GM18505 (cell line): ENCODE measurements around the gene GK.
"Not testable (repeated sequence)": the region's sequence is repeated elsewhere in the genome, so short reads cannot be mapped to it uniquely, and the experiment has no call there.

Experiments used
- ATAC-seq: cut with Tn5 transposase; IDR thresholded peaks from one replicate; pipeline ENCODE4 v1.9.1; 2021; ENCODE audit not compliant: unreplicated experiment
- POLR2A ChIP-seq: IDR thresholded peaks from 4 replicates; pipeline ENCODE4 v1.6.1; 2011; ENCODE audit warnings: borderline replicate concordance; ENCODE audit not compliant: insufficient read depth, insufficient read length; ENCODE audit errors: extremely low read depth

Gene GK

DNA sequence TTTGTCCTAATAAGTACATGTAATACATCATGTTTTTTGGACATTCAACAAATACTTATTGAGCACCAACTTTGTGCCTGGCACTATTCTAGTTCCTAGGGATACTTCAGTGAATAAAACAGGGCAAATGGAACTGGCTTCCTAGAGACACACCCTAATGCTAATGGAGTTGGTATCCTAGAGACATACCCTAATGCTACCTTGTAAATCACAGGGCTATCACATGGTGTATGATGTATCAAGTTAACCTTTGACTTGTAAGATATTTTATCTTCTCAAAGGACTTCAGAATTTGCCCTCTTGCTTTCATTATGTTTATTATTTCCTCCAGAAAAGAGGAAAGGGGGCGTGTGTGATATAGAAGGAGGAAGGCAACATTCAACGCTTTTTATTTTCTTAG lies 10.1 kb downstream of the GK start:
- no peak for ATAC-seq

DNA sequence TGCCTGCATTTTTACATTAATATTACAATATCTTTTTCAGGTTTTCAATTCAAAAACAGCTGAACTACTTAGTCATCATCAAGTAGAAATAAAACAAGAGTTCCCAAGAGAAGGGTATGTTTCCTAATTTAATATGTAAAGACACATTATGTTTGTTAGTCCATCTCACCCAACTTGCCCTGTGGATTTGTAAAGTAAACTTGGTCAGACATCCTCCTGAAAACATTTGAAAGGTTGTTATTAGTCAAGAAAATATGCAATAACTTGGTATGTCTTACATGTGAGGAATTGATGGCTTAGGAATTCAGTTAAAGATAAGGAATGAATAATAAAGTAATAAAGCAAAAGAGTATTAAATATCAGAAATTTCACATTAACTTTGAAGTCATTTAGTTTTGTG lies 12.2 kb downstream of the GK start:
- TF ChIP-seq POLR2A, result no peak
- no peak for ATAC-seq

More for the DNA sequence above, 10.1 kb downstream of the GK start:
- no peak for TF ChIP-seq POLR2A

DNA sequence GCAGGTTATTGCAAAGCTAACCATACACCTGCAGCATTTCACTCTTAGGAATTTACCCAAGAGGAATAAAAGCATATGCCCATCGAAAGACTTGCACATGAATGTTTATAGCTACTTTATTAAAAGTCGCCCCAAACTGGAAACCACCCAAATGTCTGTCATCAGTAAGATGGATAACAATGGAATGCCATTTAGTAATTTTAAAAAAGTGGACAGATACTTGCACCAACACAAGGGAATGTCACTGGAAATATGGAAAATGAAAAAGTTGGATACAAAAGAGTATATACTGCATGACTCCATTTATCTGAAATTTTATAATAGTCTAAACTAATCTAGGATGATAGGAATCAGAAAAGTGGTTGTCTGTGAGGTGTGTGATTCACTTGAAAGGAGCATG lies 12.9 kb downstream of the GK start:
- TF ChIP-seq POLR2A, result no peak
- ATAC-seq, result no peak

DNA sequence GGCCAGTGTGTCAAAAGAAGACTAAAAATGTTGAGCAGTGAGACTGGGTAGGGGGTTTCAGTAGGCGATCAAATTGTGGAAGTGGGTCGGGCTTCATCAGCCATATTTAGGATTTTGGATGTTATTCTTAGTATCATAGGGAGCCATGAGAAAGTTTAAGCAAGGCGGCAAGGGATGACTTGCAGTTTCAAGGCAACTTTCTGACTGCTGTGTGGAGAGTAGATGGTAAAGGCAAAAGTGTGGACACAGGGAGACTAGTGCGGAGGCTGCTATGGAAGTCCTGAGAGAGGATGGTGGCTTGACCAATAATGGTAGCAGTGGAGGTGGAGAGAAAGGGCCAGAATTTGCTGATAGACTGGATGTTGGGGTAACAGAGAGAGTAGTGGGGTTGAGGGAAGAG lies 15.4 kb downstream of the GK start:
- no peak for ATAC-seq

DNA sequence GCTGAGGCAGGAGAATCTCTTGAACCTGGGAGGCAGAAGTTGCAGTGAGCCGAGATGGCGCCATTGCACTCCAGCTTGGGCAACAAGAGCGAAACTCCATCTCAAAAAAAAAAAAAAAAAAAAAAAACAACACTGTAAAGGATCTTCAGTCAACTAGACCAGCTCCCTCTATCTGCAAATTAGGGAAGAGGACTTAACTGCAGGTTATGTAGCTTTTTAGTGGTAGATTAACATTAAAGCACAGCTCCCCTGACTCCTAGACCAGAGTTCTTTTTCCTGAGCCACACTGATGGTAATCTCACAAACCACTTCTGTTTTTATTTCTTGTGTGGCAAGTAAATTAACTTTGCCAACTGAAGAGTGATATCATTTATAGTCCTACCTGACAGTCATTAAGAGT lies 18.0 kb downstream of the GK start:
- not testable (repeated sequence) for ATAC-seq

More for the DNA sequence above, 15.4 kb downstream of the GK start:
- no peak for TF ChIP-seq POLR2A

DNA sequence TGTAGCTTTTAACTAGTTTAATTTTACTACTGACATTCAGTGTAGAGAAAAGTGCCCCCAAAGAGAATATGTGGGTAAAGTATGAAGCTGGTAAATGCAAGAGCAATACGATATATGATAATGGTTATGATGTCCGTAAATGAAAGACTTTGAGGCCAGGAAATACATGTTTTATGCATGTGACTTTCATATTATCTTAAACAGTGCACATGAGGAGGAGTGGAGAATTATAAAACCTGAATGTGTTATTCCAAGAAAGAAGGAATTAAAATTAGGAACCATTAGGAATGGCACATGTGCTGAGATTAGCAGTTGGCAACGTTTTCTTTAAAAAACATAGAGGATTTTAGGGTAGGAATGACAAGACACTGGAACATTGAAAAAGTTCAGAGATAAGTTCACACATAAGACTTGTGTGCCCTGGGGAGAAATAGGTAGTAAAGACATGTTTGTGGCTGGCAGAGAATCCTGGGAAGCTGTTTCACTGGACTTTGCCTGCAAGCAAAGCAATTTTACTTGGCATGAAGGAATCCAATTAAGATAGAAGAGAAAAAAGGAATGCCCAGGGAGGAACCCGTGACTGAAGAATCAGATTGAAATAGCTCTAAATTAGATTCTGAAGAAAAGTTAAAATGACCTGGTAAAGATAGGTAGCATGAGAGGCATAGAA lies 20.0 kb downstream of the GK start:
- ATAC-seq, result no peak
- TF ChIP-seq POLR2A, result no peak

DNA sequence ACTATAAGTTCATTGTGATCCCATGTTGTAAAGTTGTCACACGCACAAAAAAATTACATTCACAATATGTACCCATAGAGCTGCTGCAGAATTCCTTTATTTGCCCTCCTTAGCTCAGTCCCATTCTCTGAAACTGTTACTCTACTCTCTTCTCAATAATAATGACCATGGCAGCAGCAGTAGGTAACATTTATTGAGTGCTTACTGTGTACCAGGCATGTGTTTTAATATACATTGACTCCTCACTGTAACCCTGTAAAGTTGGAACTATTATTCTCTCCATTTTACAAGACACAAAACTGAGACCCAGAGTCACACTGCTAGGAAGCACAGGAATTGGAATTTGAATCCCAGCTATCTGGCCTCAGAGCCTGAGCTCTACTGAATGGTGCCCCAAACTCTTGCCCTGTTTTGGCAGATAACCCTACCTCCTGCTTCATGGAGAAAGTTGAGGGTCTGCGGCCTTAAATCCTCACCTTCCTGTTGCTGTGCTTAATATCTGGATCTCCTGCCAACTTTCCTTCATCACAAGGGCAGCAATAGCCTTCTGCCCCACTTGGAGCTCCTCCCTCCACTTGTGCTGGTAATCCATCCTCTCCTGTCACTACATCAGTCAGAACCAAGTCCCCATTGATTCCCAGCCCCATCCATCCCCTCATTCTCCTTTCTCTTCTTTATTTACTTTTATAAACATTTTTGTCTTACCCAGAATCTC lies 20.8 kb downstream of the GK start:
- TF ChIP-seq POLR2A, result no peak
- no peak for ATAC-seq

DNA sequence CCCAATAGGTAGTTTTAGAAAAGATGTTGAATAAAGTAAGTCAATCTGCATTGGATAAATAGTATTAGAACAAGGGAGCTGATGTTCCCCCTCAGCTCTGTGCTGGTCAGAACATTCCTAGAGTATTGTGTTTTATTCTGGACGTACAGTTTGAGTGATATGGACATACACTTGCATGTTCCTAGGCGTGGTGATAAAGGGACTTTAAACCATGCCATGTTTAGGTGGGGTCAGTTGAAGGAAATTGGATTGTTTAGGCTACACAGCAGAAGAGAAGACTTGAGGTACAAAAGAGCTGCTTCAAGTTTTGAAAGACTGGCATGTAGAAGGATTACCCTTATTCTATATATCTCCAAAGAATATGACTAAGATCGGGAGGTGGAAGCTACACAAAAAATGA lies 21.6 kb downstream of the GK start:
- no peak for TF ChIP-seq POLR2A
- ATAC-seq, result no peak

DNA sequence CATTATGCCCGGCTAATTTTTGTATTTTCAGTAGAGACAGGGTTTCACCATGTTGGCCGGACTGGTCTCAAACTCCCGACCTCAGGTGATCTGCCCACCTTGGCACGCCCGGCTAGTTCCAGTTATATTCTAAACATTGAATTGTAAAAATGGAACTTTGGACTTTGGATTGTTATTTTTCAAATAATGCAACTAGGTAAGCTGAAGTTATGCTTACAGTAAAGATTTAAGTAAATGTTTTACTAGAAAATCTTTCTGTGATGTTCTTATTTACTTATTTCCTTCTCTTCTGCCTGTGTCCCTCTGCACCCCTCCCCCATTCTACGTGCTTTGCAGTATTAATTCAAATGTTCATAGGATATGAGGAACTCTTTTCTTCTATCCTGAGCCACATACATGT lies 26.1 kb downstream of the GK start:
- no peak for ATAC-seq
- no peak for TF ChIP-seq POLR2A

DNA sequence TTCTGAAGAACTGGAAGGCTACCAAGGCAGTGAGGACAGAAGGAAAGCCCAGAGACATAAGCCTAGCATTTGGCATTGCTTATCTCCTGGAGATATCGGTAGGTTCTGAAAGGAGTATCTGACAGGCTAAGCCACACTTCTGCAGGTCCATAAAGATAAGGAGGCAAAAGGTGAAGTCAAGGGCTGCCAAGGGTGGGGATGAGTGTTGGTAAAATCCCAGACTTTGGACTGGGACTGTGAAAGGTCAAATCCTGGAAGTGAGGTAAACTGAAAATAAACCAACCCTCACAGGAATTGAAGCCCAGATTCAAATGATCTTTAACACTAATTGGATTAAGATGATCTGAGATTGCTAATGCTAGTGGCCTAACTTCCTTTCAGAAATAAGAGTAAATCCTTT lies 27.4 kb downstream of the GK start:
- no peak for ATAC-seq
- no peak for TF ChIP-seq POLR2A

DNA sequence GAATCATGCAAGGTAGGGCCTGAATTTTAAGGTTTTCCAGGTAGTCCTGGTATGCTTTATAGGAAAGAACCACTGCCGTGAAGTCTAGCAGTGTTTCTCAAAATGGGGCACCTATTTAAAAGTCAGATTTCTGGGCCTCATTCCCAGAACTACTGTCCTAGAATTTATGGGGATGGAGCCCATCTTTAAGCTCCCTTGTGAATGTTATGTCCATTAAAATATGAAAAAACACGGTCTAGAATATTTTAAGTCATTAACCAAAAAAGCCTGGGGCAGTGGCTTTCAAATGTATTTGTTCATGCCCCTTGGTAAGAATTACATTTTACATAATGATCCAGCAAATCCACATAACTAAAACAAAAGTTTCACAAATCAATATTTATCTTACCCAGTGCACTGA lies 35.4 kb downstream of the GK start:
- no peak for ATAC-seq
- TF ChIP-seq POLR2A, result no peak

DNA sequence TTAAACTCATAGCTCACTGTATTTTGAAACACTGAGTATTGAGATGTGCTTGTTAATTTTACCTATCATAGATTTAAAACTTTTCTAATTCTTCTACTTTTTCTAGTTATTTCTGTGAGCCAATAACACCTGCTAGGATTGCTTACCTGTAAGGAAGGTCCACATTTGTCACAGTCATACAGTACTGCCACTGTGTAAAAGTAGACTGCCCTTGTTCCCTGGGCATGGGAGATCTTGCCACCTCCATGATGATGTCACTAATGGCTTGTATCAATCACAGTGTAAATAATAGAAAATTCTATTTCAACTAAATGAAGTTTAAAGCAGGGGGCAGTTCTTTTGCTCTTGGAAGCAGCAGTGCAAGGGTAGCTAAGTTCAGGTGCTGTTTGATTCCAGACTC lies 35.9 kb downstream of the GK start:
- no peak for ATAC-seq
- TF ChIP-seq POLR2A, result no peak

DNA sequence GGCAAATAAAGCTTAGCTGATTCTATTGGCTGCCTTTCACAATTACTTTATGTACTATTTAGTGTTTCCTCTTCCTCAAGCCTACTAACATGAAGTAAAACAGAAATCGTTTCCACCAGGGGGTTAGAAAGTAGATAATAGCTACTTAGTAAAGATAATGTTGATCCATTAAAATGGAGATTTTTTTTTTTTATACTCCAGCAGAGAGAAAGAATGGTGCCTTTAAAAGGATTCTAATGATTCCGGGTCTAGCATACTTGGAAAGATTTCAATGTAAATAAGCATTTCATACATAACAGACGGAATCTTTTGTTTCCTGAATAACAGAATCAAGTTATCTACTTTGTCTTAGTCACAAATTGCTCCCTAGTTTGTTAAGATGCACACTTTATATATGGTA lies 37.1 kb downstream of the GK start:
- TF ChIP-seq POLR2A, result no peak
- no peak for ATAC-seq

DNA sequence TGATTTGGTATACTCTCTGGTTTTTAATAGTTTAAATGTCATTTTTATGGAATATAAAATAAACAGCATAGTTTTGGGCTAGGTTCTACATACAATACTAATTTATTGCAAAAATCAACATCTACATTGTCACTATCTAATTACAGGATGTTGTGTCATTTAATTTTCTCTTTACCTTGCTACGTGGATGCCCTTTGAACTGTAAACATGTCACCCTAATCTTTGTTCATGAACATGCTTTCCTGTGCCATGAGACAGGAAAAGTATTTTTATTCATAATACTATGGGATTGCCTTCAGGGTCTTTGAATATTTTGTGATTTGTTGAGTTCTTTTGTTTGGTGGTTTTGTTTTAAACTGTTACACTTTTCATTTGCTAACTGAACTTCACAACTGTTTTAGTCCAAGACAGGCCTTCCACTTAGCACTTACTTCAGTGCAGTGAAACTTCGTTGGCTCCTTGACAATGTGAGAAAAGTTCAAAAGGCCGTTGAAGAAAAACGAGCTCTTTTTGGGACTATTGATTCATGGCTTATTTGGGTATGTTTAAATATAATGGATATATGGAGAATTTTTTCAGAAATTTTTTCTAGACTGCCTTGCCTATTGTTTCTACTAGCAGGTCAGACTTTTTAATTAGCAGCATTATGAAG lies 40.9 kb downstream of the GK start:
- TF ChIP-seq POLR2A, result no peak
- no peak for ATAC-seq
